K562 (cell line): ENCODE measurements around the gene GLI1. TPM values are rescaled to one million over a fixed set of nuclear protein-coding genes. Genes with fewer than 3 reads are reported as not detected.

Source experiments
- ATAC-seq: fragments of 200-7000 bp; cut with Tn5 transposase; 3 replicates; pipeline ENCODE4 v1.9.1; 2020; ENCODE audit warnings: moderate library complexity
- BruUV-seq: library from RNA; stranded (reverse); fragments of 400-500 nt; replicated peaks from 2 replicates; lab custom pipeline; 2021; lab: Mats Ljungman, UMichigan
- CTCF ChIA-PET: fragments of 300-600 bp; formaldehyde crosslinking; extraction: SDS; loops from one replicate; lab custom pipeline; 2021; ENCODE audit warnings: low intra/inter-chr PET ratio; lab: Yijun Ruan, JAX
- POLR2A ChIA-PET: fragments of 300-600, 350-650 bp; sonication (Branson Sonifier 250); formaldehyde crosslinking; extraction: SDS; loops from one replicate; lab custom pipeline; 2021; ENCODE audit warnings: antibody characterized with exemption, inconsistent platforms; lab: Yijun Ruan, JAX
- DNase-seq, 4 experiments: peaks; one replicate each; pipeline versions ENCODE4 v3.0.0 to v3.0.0-alpha.2; 2011 to 2018; ENCODE audit warnings: low spot score in 3 of 4, mixed read lengths in 3 of 4; ENCODE audit errors: extremely low read depth in 1 of 4
- FAIRE-seq: peaks from 2 replicates; lab custom pipeline; 2011; peaks lifted over from hg19 to GRCh38; lab: Jason Lieb, UNC
- H2AFZ ChIP-seq: 2 replicates; pipeline ENCODE4 v1.6.0; 2011; ENCODE audit warnings: low read depth, low read length, control low read depth, inconsistent platforms
- H3K27ac ChIP-seq: fragments of 200-600 bp; 3 replicates; pipeline ENCODE4 v1.8.0; 2011; ENCODE audit warnings: low read depth, mild to moderate bottlenecking, control low read depth, inconsistent platforms, low read length, moderate library complexity, mixed read lengths; ENCODE audit errors: extremely low read depth
- H3K27me3 ChIP-seq, 2 experiments: fragments of 300-600 bp in 1 of 2; 2 replicates in 1 of 2; 3 replicates in 1 of 2; pipeline versions ENCODE4 v1.6.0 to v1.8.0; 2011; ENCODE audit warnings: inconsistent platforms in 2 of 2, low read length in 2 of 2, mild to moderate bottlenecking in 1 of 2, mixed read lengths in 1 of 2, moderate library complexity in 1 of 2; ENCODE audit not compliant: control insufficient read depth in 2 of 2, insufficient read depth in 2 of 2
- H3K36me3 ChIP-seq: fragments of 300-600 bp; 3 replicates; pipeline ENCODE4 v1.8.0; 2011; ENCODE audit warnings: mild to moderate bottlenecking, low read length, inconsistent platforms; ENCODE audit not compliant: control insufficient read depth, insufficient read depth
- H3K4me1 ChIP-seq, 2 experiments: fragments of 200-600 bp in 1 of 2; replicated peaks in 1 of 2; 2 replicates in 1 of 2; 3 replicates in 1 of 2; pipeline versions ENCODE4 v1.5.1 to v1.8.0; 2011; ENCODE audit warnings: inconsistent platforms in 2 of 2, low read length in 2 of 2, mild to moderate bottlenecking in 1 of 2, mixed read lengths in 1 of 2, moderate library complexity in 1 of 2; ENCODE audit not compliant: control insufficient read depth in 2 of 2, insufficient read depth in 2 of 2
- H3K4me2 ChIP-seq: 2 replicates; pipeline ENCODE4 v1.6.1; 2011; ENCODE audit warnings: low read length, control low read depth, inconsistent platforms, mixed read lengths; ENCODE audit not compliant: insufficient read depth
- H3K4me3 ChIP-seq: fragments of 200-600 bp; sonication (generic), shearing (Covaris generic); 2 replicates; pipeline ENCODE4 v1.5.1; 2016; ENCODE audit warnings: control low read depth, inconsistent platforms
- H3K79me2 ChIP-seq: fragments of 200-600 bp; 3 replicates; pipeline ENCODE4 v1.8.0; 2011; ENCODE audit warnings: low read length, inconsistent platforms; ENCODE audit not compliant: control insufficient read depth, insufficient read depth
- H3K9ac ChIP-seq, 2 experiments: 2 replicates each; pipeline versions ENCODE4 v1.6.0 to v1.6.1; 2011; ENCODE audit warnings: low read depth in 2 of 2, low read length in 2 of 2, control low read depth in 1 of 2, inconsistent platforms in 1 of 2, mild to moderate bottlenecking in 1 of 2, mixed read lengths in 1 of 2; ENCODE audit not compliant: insufficient read depth in 1 of 2
- H3K9me1 ChIP-seq: one replicate; pipeline ENCODE4 v1.6.0; 2011; ENCODE audit warnings: inconsistent platforms, mild to moderate bottlenecking, low read length, moderate library complexity; ENCODE audit not compliant: control insufficient read depth, insufficient read depth
- H3K9me3 ChIP-seq: replicated peaks from 2 replicates; pipeline ENCODE4 v1.5.1; 2011; ENCODE audit warnings: low read depth, low read length, inconsistent platforms; ENCODE audit not compliant: control insufficient read depth, insufficient read depth
- H4K20me1 ChIP-seq: replicated peaks from 2 replicates; pipeline ENCODE4 v1.6.1; 2011; ENCODE audit warnings: low read length, inconsistent platforms, mixed read lengths; ENCODE audit not compliant: control insufficient read depth, insufficient read depth
- ARID2 ChIP-seq: fragments of 450-650 bp; IDR thresholded peaks from 2 replicates; pipeline ENCODE4 v1.6.1; 2017; ENCODE audit warnings: antibody characterized with exemption, mild to moderate bottlenecking
- CBX8 ChIP-seq: fragments of 200-600 bp; sonication (generic); IDR thresholded peaks from 2 replicates; pipeline ENCODE4 v1.6.1; 2012; ENCODE audit warnings: borderline replicate concordance, mixed run types, low read depth, mild to moderate bottlenecking, moderate library complexity, mixed read lengths, low read length, control low read depth, inconsistent platforms; ENCODE audit not compliant: poor library complexity, severe bottlenecking; ENCODE audit errors: extremely low read depth
- COPS2 ChIP-seq: fragments of 450-650 bp; conservative IDR thresholded peaks from 2 replicates; pipeline ENCODE4 v1.6.1; 2016; ENCODE audit warnings: mild to moderate bottlenecking, moderate library complexity
- CREB1 ChIP-seq, 2 experiments: sonication (generic) in 1 of 2; formaldehyde crosslinking in 1 of 2; IDR thresholded peaks; 2 replicates each; pipeline versions ENCODE4 v1.6.1 to v1.8.0; 2012 to 2022; ENCODE audit warnings: inconsistent platforms in 1 of 2, mild to moderate bottlenecking in 1 of 2, missing genetic modification reagents in 1 of 2, moderate library complexity in 1 of 2
- CREM ChIP-seq: IDR thresholded peaks from 2 replicates; pipeline ENCODE4 v1.6.1; 2014; ENCODE audit warnings: antibody characterized with exemption, low read depth
- ELF4 ChIP-seq: fragments of 450-650 bp; formaldehyde crosslinking; IDR thresholded peaks from 2 replicates; pipeline ENCODE4 v1.4.0; 2022; ENCODE audit warnings: missing genetic modification characterization
- ESRRA ChIP-seq: fragments of 450-650 bp; IDR thresholded peaks from 2 replicates; pipeline ENCODE4 v1.6.1; 2014; ENCODE audit warnings: low read depth, mild to moderate bottlenecking, moderate library complexity, borderline replicate concordance
- HDAC1 ChIP-seq, 2 experiments: fragments of 450-650 bp; IDR thresholded peaks; 2 replicates each; pipeline ENCODE4 v1.6.1; 2016 to 2017; ENCODE audit warnings: inconsistent platforms in 1 of 2, mild to moderate bottlenecking in 1 of 2, moderate library complexity in 1 of 2
- HNRNPUL1 ChIP-seq: fragments of 200-400 bp; formaldehyde crosslinking; IDR thresholded peaks from 2 replicates; pipeline ENCODE4 v1.6.1; 2017; ENCODE audit warnings: low read length
- JUND ChIP-seq, 2 experiments: IDR thresholded peaks; 2 replicates in 1 of 2; 3 replicates in 1 of 2; pipeline ENCODE4 v1.6.1; 2011; ENCODE audit warnings: borderline replicate concordance in 2 of 2, low read depth in 2 of 2, low read length in 2 of 2, improper control_type of control experiment in 1 of 2, missing biosample characterization in 1 of 2, missing genetic modification characterization in 1 of 2, missing genetic modification reagents in 1 of 2
- MAX ChIP-seq: sonication (generic); formaldehyde crosslinking; IDR thresholded peaks from 2 replicates; pipeline ENCODE4 v1.9.0; 2022; ENCODE audit warnings: mild to moderate bottlenecking, missing genetic modification reagents
- MCM5 ChIP-seq: fragments of 450-650 bp; IDR thresholded peaks from 2 replicates; pipeline ENCODE4 v1.6.1; 2016; ENCODE audit warnings: low read depth
- MTA3 ChIP-seq: fragments of 450-650 bp; formaldehyde crosslinking; IDR thresholded peaks from 2 replicates; pipeline ENCODE4 v1.6.1; 2017; ENCODE audit warnings: mild to moderate bottlenecking, borderline replicate concordance
- PRMT5 ChIP-seq: sonication (generic); formaldehyde crosslinking; IDR thresholded peaks from 2 replicates; pipeline ENCODE4 v1.5.0; 2020; ENCODE audit warnings: missing genetic modification reagents
- ZNF23 ChIP-seq: fragments of 250-450 bp; sonication (Bioruptor Pico); IDR thresholded peaks from 2 replicates; pipeline ENCODE4 v1.4.0; 2020; ENCODE audit warnings: mild to moderate bottlenecking
- ZNF282 ChIP-seq: sonication (generic); formaldehyde crosslinking; IDR thresholded peaks from 2 replicates; pipeline ENCODE4 v1.8.1; 2023; ENCODE audit warnings: missing genetic modification reagents
- ZNF785 ChIP-seq: fragments of 250-450 bp; sonication (Bioruptor Pico); IDR thresholded peaks from 2 replicates; pipeline ENCODE4 v1.4.0; 2020; ENCODE audit warnings: mild to moderate bottlenecking
- WGBS: fragments of 100-300 bp; shearing (Covaris generic); methylation state at CpG from one replicate; pipeline ENCODE4 v1.1.6; 2016; ENCODE audit warnings: low coverage, mixed read lengths; ENCODE audit not compliant: insufficient coverage; ENCODE audit errors: missing lambda C conversion rate; 5-methylcytosine and 5-hydroxymethylcytosine counted together
- in situ Hi-C: fragments of 300-500 bp; cut with MboI; formaldehyde crosslinking; loops from 4 replicates; pipeline ENCODE4 v1.15.0; 2018; ENCODE audit warnings: inconsistent platforms, mixed read lengths
- intact Hi-C: fragments of 100-400 bp; cut with micrococcal nuclease; formaldehyde crosslinking; loops from 2 replicates; pipeline ENCODE4 v1.14.2; 2022
- polyA plus RNA-seq, 8 experiments: library from polyadenylated mRNA; depleted of rRNA in 4 of 8; stranded (reverse) in 5 of 8; unstranded in 3 of 8; fragments of >200 nt; fragmentation: Nextera tagmentation in 2 of 8; fragmentation: Illumina TruSeq in 1 of 8; extraction: Ambion mirVana in 2 of 8; extraction: Trizol in 1 of 8; gene quantifications; 2 replicates each; pipeline versions ENCODE4 v1.2.1 to v1.2.3, GENCODE V29; 2011 to 2014; ENCODE audit warnings: inconsistent platforms in 1 of 8, missing spikeins in 1 of 8
- total RNA-seq, 7 experiments: library from RNA; depleted of rRNA in 6 of 7; stranded (reverse); fragments of >200 nt in 6 of 7; fragmentation: Illumina TruSeq in 2 of 7; extraction: Trizol in 2 of 7; gene quantifications; 2 replicates each; pipeline versions ENCODE4 v1.2.1 to v1.2.3, GENCODE V29; 2011 to 2021; ENCODE audit warnings: low replicate concordance in 1 of 7
- TF ChIP-seq, protein P1 (sequence below): sonication (generic); formaldehyde crosslinking; IDR thresholded peaks from 2 replicates; pipeline ENCODE4 v1.8.0; 2023; ENCODE audit warnings: mild to moderate bottlenecking, missing genetic modification reagents

GLI1 gene
- total and polyA plus RNA-seq, 9 of the 15 experiments (the other 6 are each of a cell fraction or from before 2014, with no cell fraction given) = 0.24 to 3.7 (median 0.61) TPM

GRCh38 chr12:57430931-57431566 lies 28.5 kb upstream of the GLI1 start, which contains the start of gene R3HDM2:
TSS of gene R3HDM2 (minus strand) at chr12:57431043. CDS start at chr12:57310428, 120,615 bp downstream.
- peak within 1 kb of the TSS; percentile 93 to 94 for H3K9ac ChIP-seq
- 1% methylated on average over 37 of the region's 41 CpGs for WGBS
- DNase-seq (peak in 2 of 4 experiments; percentile 96 to 98), FAIRE-seq (peak; percentile 69), ATAC-seq (peak; percentile 94)
- peak within 1 kb of the TSS; percentile 91 for H2AFZ ChIP-seq
- BruUV-seq = TSS peak; percentile 91
- H3K36me3 ChIP-seq = no peaks in the 10 kb centered on the region
- H4K20me1 ChIP-seq = no peaks in the 10 kb centered on the region
- H3K4me2 ChIP-seq = peak within 1 kb of the TSS; percentile 94
- H3K4me3 ChIP-seq = peak within 1 kb of the TSS; percentile 59
- CTCF ChIA-PET = interaction anchor here (0.6 kb wide), 1 partner anchor 79 kb away, joined by 7 read pairs; no protein-coding TSS in a partner anchor
- intact Hi-C loops (loop anchor here (2.0 kb wide), 1 partner anchor 24 kb away; the partner anchor contains the start of gene INHBE), in situ Hi-C loops (no loop called here)
- peaks cover 17 to 18% of the 10 kb centered on the region in 2 experiments; a peak in 4 of 5 replicates for H3K4me1 ChIP-seq
- POLR2A ChIA-PET = no interaction called here
- H3K9me1 ChIP-seq = no peaks in the 10 kb centered on the region
- peaks cover 30% of the 10 kb centered on the region for H3K79me2 ChIP-seq
- H3K27me3 ChIP-seq = no peaks in the 10 kb centered on the region
- H3K27ac ChIP-seq = peak within 1 kb of the TSS; percentile 98
- no peaks in the 10 kb centered on the region for H3K9me3 ChIP-seq
- TF ChIP-seq ZNF23 (CRISPR knock-in tag) = no peak
- peak; percentile 89; the same call in 1 of the 2 replicates for TF ChIP-seq PRMT5 (CRISPR knock-in tag)
- TF ChIP-seq ESRRA = no peak; the same call in 1 of the 2 replicates
- peak; percentile 65; the same call in 1 of the 2 replicates for TF ChIP-seq MTA3
- TF ChIP-seq CBX8 = no peak
- TF ChIP-seq COPS2 = no peak
- TF ChIP-seq JUND (IDR thresholded peaks at IDR 0.05; ENCODE audit: borderline replicate concordance, low read depth, low read length) = peak; percentile 81
- TF ChIP-seq JUND (tag; IDR thresholded peaks at IDR 0.05; ENCODE audit: borderline replicate concordance, low read depth, low read length) = peak; percentile 43; the same call in 1 of the 3 replicates
- TF ChIP-seq HDAC1 (IDR thresholded peaks at IDR 0.05) = peak in 1 of 2 experiments; percentile 73; a peak in 1 of 4 replicates
- no peak for TF ChIP-seq ZNF785 (CRISPR knock-in tag)
- no peak for TF ChIP-seq ARID2
- no peak for TF ChIP-seq MCM5
- TF ChIP-seq ELF4 (CRISPR knock-in tag) = peak; percentile 81; the same call in 1 of the 2 replicates
- peak; percentile 94 for TF ChIP-seq CREB1 (IDR thresholded peaks at IDR 0.05)
- peak; percentile 93 for TF ChIP-seq CREB1 (CRISPR knock-in tag; IDR thresholded peaks at IDR 0.05)
- TF ChIP-seq, protein P1, sequence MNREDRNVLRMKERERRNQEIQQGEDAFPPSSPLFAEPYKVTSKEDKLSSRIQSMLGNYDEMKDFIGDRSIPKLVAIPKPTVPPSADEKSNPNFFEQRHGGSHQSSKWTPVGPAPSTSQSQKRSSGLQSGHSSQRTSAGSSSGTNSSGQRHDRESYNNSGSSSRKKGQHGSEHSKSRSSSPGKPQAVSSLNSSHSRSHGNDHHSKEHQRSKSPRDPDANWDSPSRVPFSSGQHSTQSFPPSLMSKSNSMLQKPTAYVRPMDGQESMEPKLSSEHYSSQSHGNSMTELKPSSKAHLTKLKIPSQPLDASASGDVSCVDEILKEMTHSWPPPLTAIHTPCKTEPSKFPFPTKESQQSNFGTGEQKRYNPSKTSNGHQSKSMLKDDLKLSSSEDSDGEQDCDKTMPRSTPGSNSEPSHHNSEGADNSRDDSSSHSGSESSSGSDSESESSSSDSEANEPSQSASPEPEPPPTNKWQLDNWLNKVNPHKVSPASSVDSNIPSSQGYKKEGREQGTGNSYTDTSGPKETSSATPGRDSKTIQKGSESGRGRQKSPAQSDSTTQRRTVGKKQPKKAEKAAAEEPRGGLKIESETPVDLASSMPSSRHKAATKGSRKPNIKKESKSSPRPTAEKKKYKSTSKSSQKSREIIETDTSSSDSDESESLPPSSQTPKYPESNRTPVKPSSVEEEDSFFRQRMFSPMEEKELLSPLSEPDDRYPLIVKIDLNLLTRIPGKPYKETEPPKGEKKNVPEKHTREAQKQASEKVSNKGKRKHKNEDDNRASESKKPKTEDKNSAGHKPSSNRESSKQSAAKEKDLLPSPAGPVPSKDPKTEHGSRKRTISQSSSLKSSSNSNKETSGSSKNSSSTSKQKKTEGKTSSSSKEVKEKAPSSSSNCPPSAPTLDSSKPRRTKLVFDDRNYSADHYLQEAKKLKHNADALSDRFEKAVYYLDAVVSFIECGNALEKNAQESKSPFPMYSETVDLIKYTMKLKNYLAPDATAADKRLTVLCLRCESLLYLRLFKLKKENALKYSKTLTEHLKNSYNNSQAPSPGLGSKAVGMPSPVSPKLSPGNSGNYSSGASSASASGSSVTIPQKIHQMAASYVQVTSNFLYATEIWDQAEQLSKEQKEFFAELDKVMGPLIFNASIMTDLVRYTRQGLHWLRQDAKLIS (CRISPR knock-in tag) = 0 out of 2 replicates have a peak, but pooled peaks have one; percentile 27
- peak; percentile 97 for TF ChIP-seq CREM
- TF ChIP-seq ZNF282 (CRISPR knock-in tag) = no peak
- TF ChIP-seq HNRNPUL1 = no peak
- TF ChIP-seq MAX (CRISPR knock-in tag) = peak; percentile 100
